BE2C (cell line): ENCODE measurements around the gene THG1L.
"Not testable (repeated sequence)": the region's sequence is repeated elsewhere in the genome, so short reads cannot be mapped to it uniquely, and the experiment has no call there.

Source experiments
- DNase-seq: peaks from one replicate; pipeline ENCODE4 v3.0.0-alpha.2; 2020
- H3K27me3 ChIP-seq: fragments of 250-450 bp; sonication (Bioruptor Pico); 2 replicates; pipeline ENCODE4 v1.5.1; 2020; ENCODE audit warnings: mild to moderate bottlenecking
- H3K36me3 ChIP-seq: fragments of 250-450 bp; sonication (Bioruptor Pico); 2 replicates; pipeline ENCODE4 v1.5.1; 2020; ENCODE audit warnings: mild to moderate bottlenecking
- H3K4me1 ChIP-seq: fragments of 250-450 bp; sonication (Bioruptor Pico); 2 replicates; pipeline ENCODE4 v1.5.1; 2020
- H3K4me3 ChIP-seq: 2 replicates; pipeline ENCODE4 v1.5.1; 2011; ENCODE audit warnings: low read depth, low read length
- H3K9me3 ChIP-seq: fragments of 250-450 bp; sonication (Bioruptor Pico); 2 replicates; pipeline ENCODE4 v1.5.1; 2020
- TF ChIP-seq, protein P1 (sequence below): IDR thresholded peaks from 2 replicates; pipeline ENCODE4 v1.5.1; 2012; ENCODE audit warnings: mild to moderate bottlenecking, low read depth, low read length

The THG1L gene

DNA sequence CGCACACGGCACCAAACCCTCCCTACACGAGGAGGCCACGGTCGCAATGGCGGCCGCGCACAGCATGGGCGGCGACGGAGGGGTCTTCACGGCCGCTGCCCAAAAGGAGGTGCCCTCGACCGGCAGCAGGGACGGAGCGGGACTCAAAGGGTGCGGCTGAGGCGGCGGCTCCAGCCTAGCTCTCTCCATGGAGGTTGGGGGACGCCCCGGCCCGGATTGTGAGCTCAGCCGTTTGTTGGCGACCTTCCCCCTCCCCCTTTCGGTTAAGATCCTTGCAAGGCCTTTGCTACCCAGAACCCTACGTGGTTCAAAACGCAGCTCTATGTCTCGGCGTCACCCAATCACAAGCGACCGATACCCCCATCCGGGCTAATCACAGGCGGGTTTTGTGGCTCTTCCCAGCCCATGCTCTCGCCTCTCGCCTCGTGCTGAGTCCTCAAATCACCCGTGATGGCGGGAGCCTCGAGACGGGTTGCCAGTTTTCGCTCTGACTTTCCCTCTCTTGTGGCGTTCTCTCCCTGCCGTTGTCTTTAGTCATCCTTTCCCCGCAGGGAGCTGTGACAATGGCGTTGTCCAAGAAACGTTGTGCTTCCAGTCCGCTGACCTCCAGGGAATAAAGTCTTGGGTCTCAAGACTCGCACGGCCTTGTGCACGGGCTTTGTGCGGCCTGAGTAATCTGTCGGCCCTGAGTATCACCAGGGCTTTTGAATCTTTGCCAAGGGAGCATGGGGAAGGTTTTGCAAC is 40.4 kb upstream of the THG1L start:
- no peak overlapping the region for H3K4me3 ChIP-seq
- no peaks in the 10 kb centered on the region for H3K36me3 ChIP-seq
- DNase-seq: no peak
- no peaks in the 10 kb centered on the region for H3K27me3 ChIP-seq
- no peaks in the 10 kb centered on the region for H3K9me3 ChIP-seq
- H3K4me1 ChIP-seq: no peaks in the 10 kb centered on the region
- TF ChIP-seq, protein P1, sequence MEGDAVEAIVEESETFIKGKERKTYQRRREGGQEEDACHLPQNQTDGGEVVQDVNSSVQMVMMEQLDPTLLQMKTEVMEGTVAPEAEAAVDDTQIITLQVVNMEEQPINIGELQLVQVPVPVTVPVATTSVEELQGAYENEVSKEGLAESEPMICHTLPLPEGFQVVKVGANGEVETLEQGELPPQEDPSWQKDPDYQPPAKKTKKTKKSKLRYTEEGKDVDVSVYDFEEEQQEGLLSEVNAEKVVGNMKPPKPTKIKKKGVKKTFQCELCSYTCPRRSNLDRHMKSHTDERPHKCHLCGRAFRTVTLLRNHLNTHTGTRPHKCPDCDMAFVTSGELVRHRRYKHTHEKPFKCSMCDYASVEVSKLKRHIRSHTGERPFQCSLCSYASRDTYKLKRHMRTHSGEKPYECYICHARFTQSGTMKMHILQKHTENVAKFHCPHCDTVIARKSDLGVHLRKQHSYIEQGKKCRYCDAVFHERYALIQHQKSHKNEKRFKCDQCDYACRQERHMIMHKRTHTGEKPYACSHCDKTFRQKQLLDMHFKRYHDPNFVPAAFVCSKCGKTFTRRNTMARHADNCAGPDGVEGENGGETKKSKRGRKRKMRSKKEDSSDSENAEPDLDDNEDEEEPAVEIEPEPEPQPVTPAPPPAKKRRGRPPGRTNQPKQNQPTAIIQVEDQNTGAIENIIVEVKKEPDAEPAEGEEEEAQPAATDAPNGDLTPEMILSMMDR: no peak

DNA sequence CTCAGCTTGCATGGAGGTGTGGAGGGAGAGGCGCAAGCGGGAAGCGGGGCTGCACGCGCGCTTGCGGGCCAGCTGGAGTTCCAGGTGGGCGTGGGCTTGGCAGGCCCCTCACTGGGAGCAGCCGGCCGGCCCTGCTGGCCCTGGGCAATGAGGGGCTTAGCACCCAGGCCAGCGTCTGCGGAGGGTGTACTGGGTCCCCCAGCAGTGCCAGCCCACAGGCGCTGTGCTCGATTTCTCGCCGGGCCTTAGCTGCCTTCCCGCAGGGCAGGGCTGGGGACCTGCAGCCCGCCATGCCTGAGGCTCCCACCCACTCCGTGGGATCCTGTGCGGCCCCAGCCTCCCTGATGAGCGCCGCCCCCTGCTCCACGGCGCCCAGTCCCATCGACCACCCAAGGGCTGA is 37.4 kb upstream of the THG1L start:
- not testable (repeated sequence) for H3K4me3 ChIP-seq, H3K9me3 ChIP-seq, H3K27me3 ChIP-seq, H3K36me3 ChIP-seq, H3K4me1 ChIP-seq, DNase-seq

DNA sequence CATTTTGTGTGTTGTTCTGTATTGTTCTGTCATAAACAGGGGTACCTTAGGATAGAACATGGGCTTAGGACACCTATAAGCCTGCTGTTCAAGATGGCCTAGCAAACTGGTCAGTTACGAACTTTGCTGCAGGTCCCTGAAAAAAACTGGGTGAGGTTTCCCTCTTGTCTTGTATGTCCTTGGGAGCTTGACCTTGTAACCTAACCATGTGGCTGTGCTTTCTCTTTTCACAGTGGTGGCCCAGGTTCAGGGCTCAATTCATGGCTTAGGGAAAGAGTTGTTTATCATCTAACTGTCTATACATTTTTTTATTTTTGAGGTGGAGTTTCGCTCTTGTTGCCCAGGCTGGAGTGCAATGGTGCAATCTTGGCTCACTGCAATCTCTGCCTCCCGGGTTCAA is 35.1 kb upstream of the THG1L start:
- not testable (repeated sequence) for H3K36me3 ChIP-seq, DNase-seq

DNA sequence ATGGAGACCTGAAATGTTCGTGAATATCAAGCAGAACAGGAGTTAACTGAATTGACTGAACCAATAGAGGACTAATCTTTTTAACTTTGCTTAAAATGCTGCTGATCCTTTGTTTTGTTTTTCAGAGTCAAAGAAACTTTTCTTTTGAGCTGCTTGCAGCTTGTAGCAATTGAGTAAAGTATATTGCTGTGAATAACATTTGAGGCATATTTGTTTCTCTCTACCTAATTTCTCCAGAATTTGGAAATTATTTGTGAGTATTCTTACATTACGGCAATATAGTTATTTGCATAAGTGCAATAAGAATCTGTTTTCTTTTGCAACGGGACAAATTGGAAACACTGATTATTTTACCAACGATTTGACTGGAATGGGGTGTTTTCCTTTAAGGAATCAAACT is 32.5 kb upstream of the THG1L start:
- H3K9me3 ChIP-seq: not testable (repeated sequence)

More for the DNA sequence above, 35.1 kb upstream of the THG1L start:
- not testable (repeated sequence) for H3K9me3 ChIP-seq, H3K4me3 ChIP-seq, H3K4me1 ChIP-seq, H3K27me3 ChIP-seq

DNA sequence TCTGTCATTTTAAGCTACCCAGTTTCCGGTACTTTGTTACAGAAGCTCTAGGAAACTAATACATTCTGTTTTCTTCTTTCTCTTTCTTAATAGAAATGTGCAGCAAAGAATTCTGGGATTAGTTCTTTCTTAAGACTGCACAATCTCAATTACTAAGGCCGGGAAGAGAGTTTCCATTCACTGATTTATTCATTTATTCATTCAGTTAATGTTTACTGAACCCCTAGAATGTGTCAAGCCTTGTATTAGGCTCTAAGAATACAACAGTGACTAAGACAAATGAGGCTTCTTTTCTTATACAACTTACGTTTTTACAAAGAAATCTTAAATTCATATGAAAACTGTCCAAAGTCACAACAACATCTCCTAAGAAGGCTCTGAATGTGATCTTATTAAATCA is 27.5 kb upstream of the THG1L start:
- H3K36me3 ChIP-seq: no peaks in the 10 kb centered on the region
- H3K27me3 ChIP-seq: peaks cover 11% of the 10 kb centered on the region; the same call in 1 of the 2 replicates

More for the DNA sequence above, 32.5 kb upstream of the THG1L start:
- not testable (repeated sequence) for H3K36me3 ChIP-seq, H3K4me3 ChIP-seq, H3K4me1 ChIP-seq, H3K27me3 ChIP-seq, DNase-seq

DNA sequence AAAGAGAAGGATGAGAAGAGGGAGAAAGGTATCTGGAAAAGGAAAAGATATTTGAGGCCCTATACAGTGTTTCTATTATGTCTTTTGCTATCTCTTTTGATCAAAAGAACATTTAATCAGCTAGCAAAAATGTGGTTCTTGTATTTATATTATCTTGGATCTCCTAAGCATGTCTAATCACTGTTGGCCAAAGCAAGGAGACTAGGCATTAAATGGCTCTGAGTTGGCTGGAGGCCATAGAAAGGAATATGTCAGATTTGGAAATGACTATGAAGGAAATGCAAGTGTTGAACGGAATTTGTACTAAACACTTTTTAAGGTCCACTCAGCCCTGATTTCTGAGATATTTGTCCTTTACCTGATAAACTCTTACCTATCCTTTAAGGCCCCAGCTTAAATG is 22.4 kb upstream of the THG1L start:
- peaks cover 24% of the 10 kb centered on the region for H3K27me3 ChIP-seq
- no peaks in the 10 kb centered on the region for H3K36me3 ChIP-seq
- no peaks in the 10 kb centered on the region for H3K4me1 ChIP-seq
- no peak overlapping the region for H3K4me3 ChIP-seq
- TF ChIP-seq, protein P1: no peak
- no peaks in the 10 kb centered on the region for H3K9me3 ChIP-seq
- DNase-seq: no peak

More for the DNA sequence above, 27.5 kb upstream of the THG1L start:
- no peak for DNase-seq
- TF ChIP-seq, protein P1: no peak
- Histone ChIP-seq H3K9me3 (no peaks in the 10 kb centered on the region; the same call in 1 of the 2 replicates), H3K4me1 (no peaks in the 10 kb centered on the region), H3K4me3 (no peak overlapping the region)

DNA sequence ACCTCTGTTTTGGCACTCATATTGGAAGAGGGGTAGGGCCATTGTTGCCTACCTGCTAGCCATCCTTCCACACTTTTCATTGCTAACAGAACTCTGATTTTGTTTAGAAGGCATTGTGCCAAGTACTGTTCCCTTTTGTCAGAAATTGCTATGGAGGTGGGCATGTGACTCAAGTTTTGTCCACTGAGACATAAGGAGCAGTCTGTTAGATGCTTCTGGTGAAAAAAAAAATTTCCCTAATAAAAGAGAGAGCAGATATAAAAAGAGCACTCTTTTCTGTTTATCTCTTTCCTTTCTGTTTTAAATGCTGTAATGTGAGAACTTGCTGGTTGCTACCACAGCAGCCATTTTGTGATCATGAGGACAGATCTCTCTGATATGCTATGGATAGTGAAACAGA is 21.9 kb upstream of the THG1L start:
- no peak overlapping the region for H3K4me3 ChIP-seq
- H3K36me3 ChIP-seq: no peaks in the 10 kb centered on the region
- H3K9me3 ChIP-seq: no peaks in the 10 kb centered on the region
- H3K4me1 ChIP-seq: no peaks in the 10 kb centered on the region
- H3K27me3 ChIP-seq: peaks cover 22% of the 10 kb centered on the region
- TF ChIP-seq, protein P1: no peak
- no peak for DNase-seq
